Tibial artery (tissue), 4 donors: ENCODE measurements around the gene STX16.

Experiments used
- DNase-seq, 2 donors: peaks; one replicate each; pipeline ENCODE4 v3.0.0-alpha.2; 2019
- H3K27ac ChIP-seq, 2 donors: fragments of 200-600 bp; sonication (generic) in 1 of 2; 1 replicate in 1 of 2; 2 replicates in 1 of 2; pipeline ENCODE4 v1.5.1; 2018 to 2019; ENCODE audit warnings: mild to moderate bottlenecking in 1 of 2
- H3K27me3 ChIP-seq, 2 donors: fragments of 200-600 bp; sonication (generic) in 1 of 2; one replicate each; pipeline versions ENCODE4 v1.5.1 to v1.6.0; 2016 to 2019
- H3K36me3 ChIP-seq, 3 donors: fragments of 200-600 bp; sonication (generic) in 2 of 3; one replicate each; pipeline ENCODE4 v1.5.1; 2016 to 2019; ENCODE audit warnings: mild to moderate bottlenecking in 2 of 3
- H3K4me1 ChIP-seq, 4 donors: fragments of 200-600 bp; sonication (generic) in 2 of 4; 1 replicate in 3 of 4; 2 replicates in 1 of 4; pipeline ENCODE4 v1.5.1; 2016 to 2019
- H3K4me3 ChIP-seq, 2 donors: fragments of 200-600 bp; sonication (generic) in 1 of 2; 1 replicate in 1 of 2; 2 replicates in 1 of 2; pipeline ENCODE4 v1.5.1; 2018 to 2019; ENCODE audit warnings: mild to moderate bottlenecking in 2 of 2
- H3K9me3 ChIP-seq, 3 donors: fragments of 200-600 bp; sonication (generic) in 1 of 3; one replicate each; pipeline ENCODE4 v1.5.1; 2016 to 2019
- CTCF ChIP-seq, 2 experiments: fragments of 200-600 bp in 1 of 2; fragments of 450-650 bp in 1 of 2; IDR thresholded peaks; one replicate each; pipeline ENCODE4 v1.5.1; 2017 to 2019; ENCODE audit warnings: antibody characterized with exemption in 2 of 2, mild to moderate bottlenecking in 1 of 2, moderate library complexity in 1 of 2
- intact Hi-C: fragments of 100-400 bp; cut with DNase I; formaldehyde crosslinking; loops from one replicate; pipeline ENCODE4 v1.15.0; 2023; ENCODE audit warnings: low total_unique reads

STX16 gene

GRCh38 chr20:58670659-58671058 lies 19.6 kb downstream of the STX16 start:
- Histone ChIP-seq H3K9me3 (no peaks in the 10 kb centered on the region), H3K27ac (no peak overlapping the region), H3K4me3 (no peak overlapping the region), H3K36me3 (peaks cover 55 to 80% (median 73%) of the 10 kb centered on the region in 3 donors), H3K27me3 (no peaks in the 10 kb centered on the region), H3K4me1 (no peaks in the 10 kb centered on the region)
- intact Hi-C loops, result no loop called here
- TF ChIP-seq CTCF (IDR thresholded peaks at IDR 0.05), result no peak
- no peak for DNase-seq

DNA sequence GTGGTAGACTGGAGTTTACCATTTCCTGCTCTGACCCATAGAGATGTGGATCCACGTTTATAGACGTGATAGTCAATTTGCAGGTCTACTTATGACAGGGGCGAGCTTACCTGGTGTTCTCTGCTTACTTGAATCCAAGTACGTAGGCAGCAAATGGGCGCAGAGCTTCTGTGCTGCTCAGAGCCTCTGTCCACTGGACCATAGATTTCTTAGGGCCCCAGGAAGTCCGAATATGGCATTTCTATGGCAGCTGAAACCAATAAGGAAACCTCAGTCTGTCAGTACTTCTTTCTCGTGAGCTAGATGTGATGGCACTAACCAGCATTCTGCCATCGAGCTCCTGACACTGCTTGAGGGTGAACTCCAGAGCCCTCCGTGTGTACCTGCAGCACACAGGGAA lies 22.0 kb downstream of the STX16 start:
- DNase-seq, result no peak
- no peak for TF ChIP-seq CTCF (IDR thresholded peaks at IDR 0.05)
- no peaks in the 10 kb centered on the region for H3K9me3 ChIP-seq
- H3K4me3 ChIP-seq, result no peak overlapping the region
- no peaks in the 10 kb centered on the region for H3K27me3 ChIP-seq
- intact Hi-C loops, result no loop called here
- H3K4me1 ChIP-seq, result no peaks in the 10 kb centered on the region
- H3K27ac ChIP-seq, result no peak overlapping the region
- peaks cover 58 to 90% (median 70%) of the 10 kb centered on the region in 3 donors for H3K36me3 ChIP-seq

- no peaks in the 10 kb centered on the region for H3K4me1 ChIP-seq
- H3K36me3 ChIP-seq, result peaks cover 49 to 93% (median 65%) of the 10 kb centered on the region in 3 donors
- intact Hi-C loops, result no loop called here
- no peak overlapping the region for H3K4me3 ChIP-seq
- DNase-seq, result no peak
- no peaks in the 10 kb centered on the region for H3K9me3 ChIP-seq
- TF ChIP-seq CTCF (IDR thresholded peaks at IDR 0.05), result no peak
- H3K27me3 ChIP-seq, result no peaks in the 10 kb centered on the region
- H3K27ac ChIP-seq, result no peak overlapping the region
Measured at GRCh38 chr20:58675146-58675584, 24.1 kb downstream of the STX16 start.

- no peak overlapping the region for H3K27ac ChIP-seq
- H3K27me3 ChIP-seq, result no peaks in the 10 kb centered on the region
- no peaks in the 10 kb centered on the region for H3K4me1 ChIP-seq
- TF ChIP-seq CTCF (IDR thresholded peaks at IDR 0.05), result no peak
- intact Hi-C loops, result no loop called here
- no peaks in the 10 kb centered on the region for H3K9me3 ChIP-seq
- peaks cover 46 to 92% (median 65%) of the 10 kb centered on the region in 3 donors for H3K36me3 ChIP-seq
- no peak overlapping the region for H3K4me3 ChIP-seq
- DNase-seq, result no peak
Measured at GRCh38 chr20:58675641-58676040, 24.6 kb downstream of the STX16 start.

DNA sequence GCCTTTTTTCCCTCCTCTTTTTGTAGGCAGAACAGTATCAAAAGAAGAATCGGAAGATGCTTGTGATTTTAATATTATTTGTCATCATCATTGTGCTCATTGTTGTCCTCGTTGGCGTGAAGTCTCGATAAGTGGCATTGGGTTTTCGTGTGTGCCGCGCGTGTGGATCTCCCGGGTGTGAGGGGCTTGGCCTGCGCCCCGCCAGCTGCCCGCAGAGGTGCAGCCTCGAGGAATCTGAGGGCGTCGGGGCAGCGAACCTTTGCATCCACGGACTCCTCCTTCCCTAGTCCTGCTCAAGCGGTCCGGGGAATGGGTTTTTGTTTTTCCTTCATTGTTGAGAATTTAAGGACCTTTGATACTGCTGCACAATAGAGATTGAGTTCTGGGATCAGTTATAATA lies 25.1 kb downstream of the STX16 start:
- DNase-seq, result no peak
- Histone ChIP-seq H3K27me3 (no peaks in the 10 kb centered on the region), H3K4me1 (no peaks in the 10 kb centered on the region), H3K36me3 (peaks cover 41 to 87% (median 63%) of the 10 kb centered on the region in 3 donors), H3K4me3 (no peak overlapping the region), H3K27ac (no peak overlapping the region), H3K9me3 (no peaks in the 10 kb centered on the region)
- no peak for TF ChIP-seq CTCF (IDR thresholded peaks at IDR 0.05)
- intact Hi-C loops, result no loop called here

DNA sequence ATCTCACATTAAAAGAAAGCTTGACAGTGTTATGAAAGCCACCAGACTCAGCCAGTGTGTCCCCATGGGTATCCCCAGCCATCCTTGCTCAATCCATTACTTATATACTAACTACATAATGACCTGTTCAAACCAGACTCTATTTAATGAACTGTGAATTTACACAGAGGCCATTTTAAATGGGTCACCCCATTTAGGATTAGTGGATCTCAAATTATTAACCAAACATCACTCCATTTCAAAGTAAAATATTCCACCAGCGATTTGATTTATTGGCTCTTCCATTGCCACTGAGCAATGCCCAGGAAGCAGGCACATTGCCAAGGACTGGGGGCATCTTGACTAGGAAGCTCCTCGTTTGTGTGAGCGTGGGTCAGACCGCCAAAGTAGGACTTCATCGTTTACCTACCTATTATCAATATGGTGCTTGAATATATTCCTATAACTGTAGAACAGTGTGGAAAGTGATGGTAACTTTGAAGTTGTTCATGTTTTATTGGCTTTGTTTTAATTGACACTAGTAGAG lies 26.1 kb downstream of the STX16 start:
- Histone ChIP-seq H3K36me3 (peaks cover 41 to 79% (median 57%) of the 10 kb centered on the region in 3 donors), H3K4me3 (no peak overlapping the region), H3K9me3 (no peaks in the 10 kb centered on the region), H3K4me1 (no peaks in the 10 kb centered on the region), H3K27ac (no peak overlapping the region), H3K27me3 (no peaks in the 10 kb centered on the region)
- no peak for TF ChIP-seq CTCF (IDR thresholded peaks at IDR 0.05)
- DNase-seq, result no peak
- intact Hi-C loops, result no loop called here
